GM12864 (cell line): ENCODE measurements around the gene ZNF789.

Experiments used
- DNase-seq: peaks from one replicate; pipeline ENCODE4 v3.0.0-alpha.2; 2011; ENCODE audit warnings: low read depth
- H3K4me3 ChIP-seq: 2 replicates; pipeline ENCODE4 v1.5.1; 2011; ENCODE audit warnings: mild to moderate bottlenecking, low read depth, low read length, control low read depth
- CTCF ChIP-seq: IDR thresholded peaks from 2 replicates; pipeline ENCODE4 v1.5.1; 2011; ENCODE audit warnings: low read depth, mild to moderate bottlenecking, moderate library complexity, low read length, control low read depth, inconsistent platforms; ENCODE audit errors: missing control alignments

The ZNF789 gene

GRCh38 chr7:99535667-99536066, 63.0 kb downstream of the ZNF789 start:
- TF ChIP-seq CTCF = no peak
- H3K4me3 ChIP-seq = no peak overlapping the region
- DNase-seq = no peak
